T-helper 2 cell treated with Interferon-gamma antibody and Interleukin-4, amounts not matched to agents 100 ng/mL and 5 ng/mL, for 36 hours (primary cell): ENCODE data around the gene EPN3. TPM values are rescaled to one million over a fixed set of nuclear protein-coding genes. Genes with fewer than 3 reads are reported as not detected.

Source experiments
- intact Hi-C: fragments of 100-400 bp; cut with micrococcal nuclease; formaldehyde crosslinking; loops from one replicate; pipeline ENCODE4 v1.15.1; 2023
- total RNA-seq: library from RNA; stranded (reverse); gene quantifications from 2 replicates; pipeline ENCODE4 v1.2.3, GENCODE V29; 2022

EPN3 gene
- total RNA-seq, 1 donor from 2014 or later = not detected

DNA sequence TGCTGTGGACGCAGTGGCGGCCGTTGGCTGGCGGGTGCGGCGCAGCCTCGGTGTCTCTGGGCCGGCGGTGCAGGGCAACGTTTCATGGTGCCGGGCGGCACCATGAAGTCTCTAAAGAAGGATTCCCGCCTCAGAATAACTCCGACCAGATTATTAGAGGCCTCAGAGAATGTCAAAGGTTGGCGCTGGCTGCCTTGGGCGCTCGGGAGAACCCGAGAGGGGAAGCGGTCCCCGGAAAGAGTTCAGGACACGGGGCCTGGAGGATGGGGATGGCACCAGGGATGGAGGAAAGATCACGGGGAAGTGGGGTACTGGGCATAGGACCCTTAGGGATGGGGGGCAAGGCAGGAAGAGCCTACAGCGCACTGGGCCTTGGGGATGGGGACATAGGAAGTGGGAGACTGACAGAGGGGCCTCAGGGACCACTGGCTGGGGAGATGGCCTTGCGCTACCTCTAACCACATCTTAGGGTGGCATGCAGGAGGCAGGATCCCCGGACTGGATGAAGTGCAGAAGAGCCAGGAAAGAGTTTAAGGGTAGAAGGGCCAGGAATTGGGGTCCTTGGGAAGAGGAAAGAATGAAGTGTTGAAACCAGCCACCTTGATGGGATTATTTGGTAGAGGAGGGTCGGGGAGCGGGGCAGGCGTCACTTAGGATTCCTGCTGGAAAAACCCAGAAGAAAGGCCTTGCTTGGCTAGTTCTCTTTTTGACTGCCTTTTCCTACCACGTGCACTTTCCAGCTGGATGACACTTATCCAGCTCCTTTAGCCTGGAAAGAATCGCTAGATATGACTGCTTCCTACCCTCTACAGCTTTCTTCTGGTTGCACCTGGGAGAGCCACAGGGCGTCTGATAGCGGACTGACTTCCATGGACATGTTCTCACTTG is 23.7 kb upstream of the EPN3 start:
- intact Hi-C loops = loop anchor here (2.0 kb wide), 2 partner anchors 26 to 34 kb away; no protein-coding TSS in a partner anchor

DNA sequence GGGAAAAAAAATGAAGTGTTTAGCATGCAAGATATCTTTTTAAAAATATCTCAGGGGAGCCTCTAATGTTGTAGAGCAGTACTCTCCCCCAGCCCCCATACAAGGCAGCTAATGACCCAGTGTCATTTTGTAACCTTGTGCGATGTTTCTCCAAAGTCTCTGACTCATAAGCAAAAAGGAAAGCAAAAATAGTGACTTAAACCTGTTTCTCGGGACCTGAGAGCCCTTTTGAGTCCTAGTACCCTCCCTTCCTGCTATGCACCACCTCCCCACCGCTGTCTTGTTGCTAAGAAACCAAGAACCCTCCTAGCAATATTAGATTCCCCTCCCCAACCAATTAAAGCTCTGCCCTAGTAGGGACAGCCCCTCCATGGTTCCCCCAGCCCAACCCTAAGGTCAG is 21.5 kb upstream of the EPN3 start:
- intact Hi-C loops = no loop called here

DNA sequence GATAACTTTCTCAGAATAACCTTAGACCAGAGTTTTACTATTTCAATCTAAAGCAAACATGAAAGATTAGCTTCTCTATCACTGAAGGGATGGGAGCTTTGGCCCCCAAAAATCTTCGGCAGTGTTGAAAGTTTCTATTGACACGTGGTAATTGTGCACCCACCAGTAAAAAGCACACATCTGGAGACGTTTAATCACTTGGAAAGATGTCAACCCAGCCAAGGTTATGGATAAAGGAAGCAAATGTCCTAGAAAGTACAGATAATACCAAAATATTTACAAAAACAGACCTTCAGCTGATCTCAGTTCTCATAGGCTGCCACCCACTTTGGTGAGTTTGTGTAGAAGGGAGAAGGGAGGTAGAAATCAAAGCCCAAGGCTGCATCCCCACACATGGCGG is 19.0 kb upstream of the EPN3 start:
- intact Hi-C loops = no loop called here

DNA sequence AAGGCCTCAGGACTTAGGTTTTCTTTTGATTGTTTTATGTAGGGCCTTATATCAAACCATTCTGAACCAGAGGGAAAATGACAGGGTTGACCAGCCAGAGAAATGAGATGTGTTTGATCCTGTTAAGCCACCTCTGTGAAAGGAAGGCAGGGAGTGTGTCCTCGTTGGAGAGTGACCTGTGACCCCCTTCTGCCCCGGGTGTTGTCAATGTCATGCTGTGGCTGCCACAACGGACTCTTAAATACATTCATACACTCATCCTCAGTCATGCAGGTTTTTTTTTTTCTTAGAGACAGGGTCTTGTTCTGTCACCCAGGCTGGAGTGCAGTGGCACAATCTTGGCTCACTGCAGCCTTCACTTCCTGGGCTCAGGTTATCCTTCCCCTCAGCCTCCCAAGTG is 18.1 kb upstream of the EPN3 start:
- intact Hi-C loops = no loop called here

DNA sequence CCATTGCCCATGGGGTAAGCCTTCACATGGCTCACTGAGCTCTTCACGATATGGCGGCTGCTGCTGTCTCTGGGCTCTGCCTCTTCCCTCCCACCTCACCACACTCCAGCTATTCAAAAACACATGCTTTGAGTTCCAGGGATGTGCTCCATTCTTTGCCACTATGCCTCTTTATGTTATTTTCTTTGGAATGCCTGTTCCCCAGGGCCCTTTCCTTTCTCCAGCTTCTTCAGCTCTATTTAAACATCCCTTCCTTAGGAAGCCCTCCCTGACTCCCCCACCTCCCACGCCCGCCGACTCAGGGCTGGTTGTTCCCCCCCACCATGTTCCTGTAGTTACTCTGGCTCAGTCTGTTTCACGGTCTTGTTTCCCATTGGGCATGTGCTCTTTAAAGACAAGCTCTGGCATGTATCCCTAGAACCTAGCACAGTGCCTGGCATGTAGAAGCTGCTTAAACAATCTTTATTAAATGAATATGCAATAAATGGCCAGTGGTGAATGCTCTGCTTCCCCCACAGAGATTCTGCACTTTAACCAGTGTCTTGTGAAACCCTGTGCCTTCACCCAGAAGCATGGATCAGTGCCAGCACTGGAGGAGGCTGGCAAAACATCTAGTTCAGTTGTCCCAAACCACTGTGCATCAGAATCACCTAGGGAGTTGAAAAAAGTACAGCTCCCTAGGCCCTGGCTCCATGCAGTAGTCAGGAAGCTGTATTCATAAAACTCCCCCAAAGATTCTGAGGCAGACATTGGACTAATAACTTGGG is 17.4 kb upstream of the EPN3 start:
- intact Hi-C loops = no loop called here

DNA sequence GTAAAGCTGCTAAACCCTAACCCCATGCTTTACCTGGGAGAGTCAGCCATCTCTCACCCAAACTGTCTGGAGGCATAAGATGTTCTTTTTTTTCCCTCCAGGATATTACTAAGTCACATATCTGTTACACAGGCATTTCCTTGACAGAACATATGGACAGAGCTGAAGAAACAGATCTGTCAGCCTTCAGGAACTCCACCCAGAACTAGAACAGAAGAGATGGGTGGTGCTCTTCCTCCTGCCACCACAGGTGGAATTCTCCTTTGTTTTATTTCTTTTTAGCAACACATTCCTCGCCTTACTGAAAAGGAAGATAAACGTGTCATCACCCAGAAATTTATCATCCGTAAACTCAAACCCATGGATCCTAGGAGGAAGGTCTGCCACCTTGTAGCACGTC is 15.5 kb upstream of the EPN3 start:
- intact Hi-C loops = no loop called here

DNA sequence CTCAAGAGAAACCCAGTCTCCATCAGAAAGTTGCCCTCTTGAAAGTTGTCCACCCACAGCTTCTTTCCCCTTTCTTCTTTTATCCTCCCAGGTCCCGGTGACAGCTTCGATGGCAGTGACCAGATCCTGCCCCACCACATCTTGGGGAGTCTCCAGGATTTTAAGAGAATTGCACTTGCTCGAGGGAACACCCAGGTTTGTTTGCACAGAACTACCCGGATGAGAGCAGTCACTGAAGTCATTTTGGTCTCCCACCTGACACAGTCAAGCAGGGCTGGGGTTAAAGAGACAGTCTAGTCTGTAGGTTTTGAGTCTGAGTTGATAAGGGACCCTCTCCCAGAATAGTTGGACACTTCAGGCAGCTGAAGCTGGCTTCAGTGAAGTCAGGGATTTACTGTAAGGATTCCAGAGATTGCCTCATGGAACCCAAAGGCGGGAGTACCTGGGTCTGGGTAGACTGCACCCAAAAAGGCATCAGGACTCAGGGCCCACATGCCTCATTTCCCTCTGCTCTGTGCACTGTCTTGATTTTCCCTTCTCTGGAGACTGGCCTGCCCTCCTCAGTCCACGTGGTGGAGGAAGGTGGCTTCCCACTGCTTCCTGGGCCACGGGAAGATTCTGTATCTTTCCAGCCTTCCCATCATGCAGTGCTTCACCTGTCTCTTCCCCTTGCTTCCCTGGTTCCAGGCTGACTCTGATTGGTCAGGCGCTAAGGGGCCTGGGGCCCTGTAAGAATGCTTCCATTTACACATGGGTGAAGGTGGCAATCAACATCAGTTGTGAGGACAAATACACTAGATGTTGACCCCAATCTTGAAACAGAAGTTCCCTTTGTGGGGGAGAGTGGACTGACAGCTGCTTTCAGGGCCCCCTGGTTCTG is 14.8 kb upstream of the EPN3 start:
- intact Hi-C loops = no loop called here

DNA sequence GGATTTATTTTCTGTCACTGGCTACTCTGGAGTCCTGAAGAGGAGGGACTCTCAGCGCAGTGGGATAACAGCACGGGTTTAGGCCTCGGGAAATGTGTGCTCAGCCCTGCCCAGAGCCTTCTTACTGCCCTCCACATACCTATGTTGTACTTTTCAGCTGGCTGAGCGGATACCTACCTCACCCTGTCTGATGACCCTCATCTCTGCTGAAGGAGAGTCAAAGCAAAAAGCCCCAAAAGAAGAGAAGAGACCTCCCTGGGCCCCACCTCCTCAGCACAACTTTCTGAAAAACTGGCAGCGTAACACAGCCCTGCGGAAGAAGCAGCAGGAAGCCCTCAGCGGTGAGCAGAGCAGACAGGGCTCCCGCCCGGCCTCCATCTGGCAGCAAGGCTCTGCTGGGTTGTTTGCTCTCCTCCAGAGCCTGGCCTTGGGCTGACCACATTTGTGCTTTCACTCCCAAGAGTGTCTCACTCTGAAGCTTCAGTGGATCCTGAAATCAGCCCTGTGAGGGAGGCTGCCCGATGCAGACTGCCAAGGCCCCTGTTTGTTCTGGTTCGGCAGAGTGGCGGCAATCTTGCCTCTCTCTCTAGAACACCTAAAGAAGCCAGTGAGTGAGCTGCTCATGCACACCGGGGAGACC is 14.0 kb upstream of the EPN3 start:
- intact Hi-C loops = no loop called here

DNA sequence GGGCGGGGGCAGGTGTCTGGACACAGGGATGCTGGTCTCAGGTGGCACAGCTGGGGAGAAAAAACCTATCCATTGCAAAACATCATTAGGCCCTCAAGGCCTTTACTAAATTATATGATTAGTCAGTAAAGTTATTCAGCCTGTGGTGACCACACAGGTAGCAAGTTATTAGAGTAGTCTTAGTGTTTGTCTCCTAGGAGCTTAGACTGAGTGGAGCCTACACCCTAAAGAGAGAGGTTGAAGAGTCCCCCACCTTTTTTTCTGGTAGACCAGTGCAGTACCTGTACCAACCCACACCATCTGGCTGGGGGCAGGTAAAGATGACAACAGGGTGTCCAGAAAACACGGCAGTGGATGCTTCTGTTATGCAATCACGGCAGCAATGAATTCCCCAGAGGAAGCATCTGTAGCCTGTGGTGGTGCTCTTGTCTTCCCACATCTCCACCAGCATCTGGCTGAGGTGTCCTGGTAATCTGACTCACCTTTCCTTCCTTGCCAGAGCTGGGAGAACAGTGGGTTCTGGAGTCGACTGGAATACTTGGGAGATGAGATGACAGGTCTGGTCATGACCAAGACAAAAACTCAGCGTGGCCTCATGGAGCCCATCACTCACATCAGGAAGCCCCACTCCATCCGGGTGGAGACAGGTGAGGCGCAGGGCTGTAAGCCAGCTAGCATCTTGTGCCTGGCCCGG is 13.2 kb upstream of the EPN3 start:
- intact Hi-C loops = no loop called here

DNA sequence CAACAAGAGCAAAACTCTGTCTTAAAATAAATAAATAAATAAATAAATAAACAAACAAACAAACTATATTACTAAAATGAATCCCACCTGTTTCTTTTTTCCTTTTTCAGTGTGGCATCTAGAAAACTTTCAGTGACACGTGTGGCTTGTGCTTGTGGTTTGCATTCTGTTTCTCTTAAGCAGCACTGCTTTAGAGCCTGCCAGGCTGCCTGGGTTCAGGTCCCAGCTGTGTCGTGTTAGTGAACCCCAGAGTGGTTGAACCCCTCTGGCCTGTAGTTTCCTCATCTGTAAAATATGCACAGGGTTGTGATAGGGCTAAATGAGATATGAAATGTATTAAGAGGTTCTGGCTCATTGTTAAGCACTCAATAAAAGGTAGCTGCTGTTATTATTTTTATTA is 12.1 kb upstream of the EPN3 start:
- intact Hi-C loops = no loop called here

DNA sequence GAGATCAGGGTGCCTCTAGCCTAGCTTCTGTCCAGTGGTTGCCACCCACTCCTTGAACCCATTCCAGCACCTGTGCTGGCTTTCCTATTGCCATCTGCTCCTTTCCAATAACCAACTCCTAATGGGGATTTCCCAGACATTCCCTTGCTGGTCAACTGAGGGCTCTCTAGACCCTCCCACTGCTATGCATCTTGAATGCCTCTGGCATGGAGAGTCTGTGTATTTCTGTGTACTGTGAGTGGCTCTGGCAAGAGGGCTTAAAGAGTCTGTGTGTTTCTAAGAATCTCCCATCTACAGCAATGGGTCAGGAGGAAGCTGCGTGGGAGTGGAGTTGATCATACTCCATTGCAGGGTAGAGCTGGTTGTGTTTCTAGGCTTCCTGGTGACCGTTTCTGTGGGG is 11.0 kb upstream of the EPN3 start:
- intact Hi-C loops = no loop called here

DNA sequence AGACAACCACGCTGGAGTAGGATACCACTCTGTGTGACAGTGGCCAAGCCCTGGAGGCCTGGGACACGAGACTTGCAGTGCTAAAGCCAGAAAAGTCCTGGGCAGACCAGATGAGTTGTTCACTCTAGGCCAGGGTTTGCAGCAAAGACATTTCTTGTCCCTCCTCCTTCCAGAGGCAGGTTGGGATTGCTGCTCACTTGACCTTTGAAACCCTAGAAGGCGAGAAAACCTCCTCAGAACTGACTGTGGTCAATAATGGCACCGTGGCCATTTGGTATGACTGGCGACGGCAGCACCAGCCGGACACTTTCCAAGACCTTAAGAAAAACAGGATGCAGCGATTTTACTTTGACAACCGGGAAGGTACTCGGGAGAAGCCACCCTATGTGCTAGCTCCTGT is 9.8 kb upstream of the EPN3 start:
- intact Hi-C loops = no loop called here

DNA sequence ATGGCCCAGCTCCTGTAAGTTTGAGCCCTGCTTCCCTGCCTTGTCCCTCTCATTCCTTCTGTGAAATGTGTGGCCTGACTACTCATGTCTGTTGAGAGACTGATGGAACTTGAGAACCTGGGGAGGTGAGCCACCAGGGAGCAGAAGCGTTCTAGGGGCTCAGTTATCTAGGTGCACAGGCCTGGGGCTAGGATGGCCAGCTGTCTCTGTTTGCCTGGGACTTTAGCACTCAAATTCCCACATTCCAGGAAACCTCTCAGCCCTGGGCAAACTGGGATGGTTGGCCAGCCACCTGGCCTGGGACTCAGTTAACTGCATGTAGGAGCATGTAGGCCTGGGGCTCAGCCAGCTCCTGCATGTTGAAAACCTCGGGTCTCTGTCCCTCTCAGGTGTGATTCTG is 9.3 kb upstream of the EPN3 start:
- intact Hi-C loops = no loop called here

DNA sequence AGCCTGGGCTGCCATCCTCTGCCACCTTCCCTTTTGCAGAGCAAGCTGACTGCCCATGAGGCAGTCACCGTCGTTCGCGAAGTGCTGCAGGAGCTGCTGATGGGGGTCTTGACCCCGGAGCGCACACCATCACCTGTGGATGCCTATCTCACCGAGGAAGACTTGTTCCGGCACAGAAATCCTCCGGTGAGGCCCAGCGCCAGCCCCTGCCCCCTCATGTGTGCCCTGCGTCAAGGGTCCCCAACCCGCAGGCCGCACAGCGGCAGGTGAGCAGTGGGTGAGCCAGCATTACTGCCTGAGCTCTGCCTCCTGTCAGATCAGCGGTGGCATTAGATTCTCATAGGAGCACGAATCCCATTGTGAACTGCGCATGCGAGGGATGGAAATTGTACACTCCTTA is 7.7 kb upstream of the EPN3 start:
- intact Hi-C loops = no loop called here

DNA sequence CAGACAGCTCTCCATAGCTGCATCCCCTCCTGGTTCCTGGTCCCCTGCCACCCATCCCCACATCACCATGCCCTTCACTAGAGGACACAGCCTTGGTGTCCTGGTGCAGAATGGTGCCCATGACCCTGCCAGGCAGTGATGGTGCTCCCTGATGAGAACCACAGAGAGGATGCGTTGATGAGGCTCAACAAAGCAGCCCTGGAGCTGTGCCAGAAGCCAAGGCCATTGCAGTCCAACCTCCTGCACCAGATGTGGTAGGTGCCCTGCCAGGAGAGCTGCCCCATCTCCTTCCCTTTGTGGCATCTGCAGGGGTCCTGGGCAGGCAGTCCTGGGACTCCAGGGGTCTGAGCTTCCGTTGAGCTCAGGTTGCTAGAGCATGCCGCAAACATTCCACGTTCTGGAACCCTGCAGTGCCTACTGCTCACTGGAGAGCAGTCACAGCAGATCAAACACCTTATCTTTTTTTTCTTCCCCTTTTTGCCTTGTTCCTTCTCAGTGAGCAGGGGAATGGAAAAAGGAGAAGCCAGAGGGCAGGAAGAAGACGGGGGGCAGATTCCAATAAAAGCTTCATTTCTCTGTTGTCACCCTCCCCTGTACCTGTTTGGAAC is 5.3 kb upstream of the EPN3 start:
- intact Hi-C loops = no loop called here

DNA sequence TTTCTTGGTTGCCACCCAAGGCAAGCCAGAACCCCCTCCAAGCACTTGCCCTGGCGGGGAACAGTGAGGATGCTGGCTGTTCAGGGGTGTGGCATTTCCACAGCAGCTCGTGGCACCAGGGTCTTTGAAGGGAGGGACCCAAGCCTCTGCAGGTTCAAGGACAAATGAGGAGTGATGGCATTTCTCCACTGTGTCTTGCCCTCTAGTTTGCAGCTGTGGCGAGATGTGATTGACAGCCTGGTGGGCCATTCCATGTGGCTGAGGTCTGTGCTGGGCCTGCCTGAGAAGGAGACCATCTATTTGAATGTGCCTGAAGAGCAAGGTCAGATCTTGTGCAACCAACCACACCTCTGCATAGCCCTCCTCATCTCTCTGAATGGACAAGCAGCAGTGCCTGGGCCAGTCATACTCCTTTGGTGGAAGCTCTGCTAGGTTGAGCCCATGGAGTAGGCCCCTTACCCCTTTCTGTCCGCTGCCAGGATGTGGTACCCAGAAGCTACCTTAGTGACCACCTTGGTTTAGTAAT is 4.5 kb upstream of the EPN3 start:
- intact Hi-C loops = no loop called here

DNA sequence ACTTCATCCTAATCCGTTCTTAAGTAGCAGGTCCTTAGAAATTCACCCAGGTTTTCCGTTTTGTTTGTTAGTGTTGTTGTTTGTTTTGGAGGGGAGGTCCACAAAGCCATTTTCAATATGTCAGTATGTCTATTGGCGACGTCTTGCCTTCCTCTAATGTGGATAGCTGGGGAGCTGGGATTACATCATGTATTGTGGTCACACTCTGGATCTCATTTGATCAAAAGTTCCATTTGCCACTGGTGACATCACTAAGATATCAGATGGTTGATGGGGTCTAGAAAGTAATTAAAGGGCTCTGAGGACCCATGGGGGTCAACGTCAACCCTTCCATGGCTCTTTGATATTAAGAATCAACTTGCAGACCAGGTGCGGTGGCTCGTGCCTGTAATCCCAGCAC is 2.7 kb upstream of the EPN3 start:
- intact Hi-C loops = no loop called here

DNA sequence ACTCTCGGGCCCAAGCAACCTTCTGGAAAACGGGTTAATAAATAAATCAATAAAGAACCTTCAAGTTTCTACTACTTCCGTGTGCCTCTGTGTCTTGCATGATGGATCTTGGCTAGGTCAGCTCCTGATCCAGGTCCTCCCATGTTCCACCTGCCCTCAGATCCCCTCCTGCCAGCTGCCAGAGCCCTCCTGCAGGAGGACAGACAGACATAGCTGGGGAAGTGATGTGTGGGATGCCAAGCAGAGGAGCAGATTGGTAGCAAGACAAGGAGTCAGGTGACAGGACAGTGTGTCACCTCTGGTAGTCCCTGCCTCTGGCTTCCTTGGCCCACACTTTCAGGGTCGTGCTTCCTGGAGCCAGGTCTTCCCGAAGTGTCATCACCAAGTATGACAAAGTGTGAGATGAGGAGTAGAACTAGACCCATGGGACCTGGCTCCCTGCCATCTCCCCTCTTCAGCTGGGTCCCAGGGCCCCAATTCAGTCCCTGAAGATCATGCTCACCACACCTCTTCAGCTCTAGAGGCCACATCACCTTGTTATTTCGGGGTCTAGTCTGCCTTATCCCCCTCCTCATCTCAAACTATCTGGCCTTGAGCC is 1.0 kb upstream of the EPN3 start:
- intact Hi-C loops = no loop called here

DNA sequence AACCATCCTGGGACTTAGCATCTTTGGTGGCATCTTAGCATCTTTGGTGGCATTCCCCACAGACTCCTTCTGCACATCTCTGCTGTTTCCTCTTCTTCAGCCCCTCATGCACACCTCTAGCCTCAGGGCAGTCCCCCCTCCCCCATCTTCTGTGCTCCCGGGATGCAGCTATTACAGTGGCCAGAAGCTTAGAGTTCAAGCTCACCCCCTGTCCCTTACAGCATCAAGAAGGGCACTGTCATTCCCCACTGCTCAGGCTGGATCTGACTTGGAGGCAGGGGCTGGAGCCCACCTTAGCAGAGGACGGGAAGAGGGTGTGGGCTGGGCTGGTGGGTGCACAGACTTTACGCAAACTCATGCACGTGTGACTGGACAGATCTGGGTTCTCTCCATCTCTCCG is 650 bp downstream of the EPN3 start:
- intact Hi-C loops = no loop called here

DNA sequence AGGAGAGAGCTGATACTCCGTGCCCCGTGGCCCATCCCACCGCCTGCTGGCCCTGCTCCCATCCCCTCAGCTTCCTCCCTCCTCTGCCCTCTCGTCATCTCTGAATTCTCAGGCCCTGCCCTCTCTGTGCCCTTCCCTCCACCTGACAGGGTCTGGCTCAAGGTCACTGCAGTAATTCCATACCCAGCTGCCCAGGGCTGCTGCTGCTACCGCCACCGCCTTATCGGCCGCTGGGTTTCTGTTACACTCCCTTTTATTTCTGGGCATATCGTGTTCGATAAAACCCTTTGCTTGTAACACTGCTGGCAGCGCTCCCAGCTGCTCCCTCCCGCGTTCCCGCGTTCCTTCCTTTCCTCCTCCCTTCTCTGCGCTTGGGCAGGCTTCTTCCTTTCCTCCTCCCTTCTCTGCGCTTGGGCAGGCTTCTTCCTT is 1.2 kb downstream of the EPN3 start:
- intact Hi-C loops = no loop called here
